B cell (primary cell): ENCODE measurements around the gene IL17RC. TPM values are rescaled to one million over a fixed set of nuclear protein-coding genes. Genes with fewer than 3 reads are reported as not detected.

Experiments
- ATAC-seq: fragments of 200-7000 bp; cut with Tn5 transposase; one replicate; pipeline ENCODE4 v1.10.0; 2021; ENCODE audit warnings: low read depth, mild to moderate bottlenecking, moderate number of reproducible peaks, moderate library complexity
- CTCF ChIA-PET: fragments of 350-600 bp; sonication (Branson Sonifier 250); formaldehyde crosslinking; loops from one replicate; lab custom pipeline; 2021; ENCODE audit warnings: antibody characterized with exemption, inconsistent platforms; lab: Charles Lee
- POLR2A ChIA-PET: fragments of 350-600 bp; sonication (Branson Sonifier 250); formaldehyde crosslinking; loops from one replicate; lab custom pipeline; 2021; ENCODE audit warnings: antibody characterized with exemption; lab: Charles Lee
- DNase-seq: peaks from one replicate; pipeline ENCODE4 v3.0.0; 2013
- H2AFZ ChIP-seq: 2 replicates; pipeline ENCODE4 v1.6.1; 2012; ENCODE audit warnings: mild to moderate bottlenecking, low read depth, low read length; ENCODE audit not compliant: insufficient read depth, poor library complexity, severe bottlenecking
- H3K27ac ChIP-seq, 2 donors: 1 replicate in 1 of 2; 2 replicates in 1 of 2; pipeline ENCODE4 v1.5.1; 2012 to 2013; ENCODE audit warnings: low read length in 2 of 2, mild to moderate bottlenecking in 2 of 2, moderate library complexity in 1 of 2
- H3K27me3 ChIP-seq, 4 experiments: fragments of 200-600 bp in 1 of 4; sonication (generic) in 1 of 4; replicated peaks in 1 of 4; 1 replicate in 2 of 4; 2 replicates in 2 of 4; pipeline versions ENCODE4 v1.6.1 to v1.7.0; 2013 to 2016; ENCODE audit warnings: low read length in 3 of 4, mild to moderate bottlenecking in 2 of 4, mixed read lengths in 1 of 4, moderate library complexity in 1 of 4; ENCODE audit not compliant: insufficient read depth in 4 of 4, control insufficient read depth in 3 of 4; ENCODE audit errors: control extremely low read depth in 1 of 4
- H3K36me3 ChIP-seq, 2 experiments: replicated peaks in 1 of 2; 1 replicate in 1 of 2; 2 replicates in 1 of 2; pipeline versions ENCODE4 v1.6.1 to v1.7.1; 2013; ENCODE audit warnings: low read length in 1 of 2; ENCODE audit not compliant: insufficient read depth in 2 of 2, control insufficient read depth in 1 of 2; ENCODE audit errors: control extremely low read depth in 1 of 2, extremely low read depth in 1 of 2
- H3K4me1 ChIP-seq, 2 donors: fragments of 200-600 bp in 1 of 2; sonication (generic) in 1 of 2; 1 replicate in 1 of 2; 2 replicates in 1 of 2; pipeline versions ENCODE4 v1.5.1 to v1.6.1; 2013 to 2017; ENCODE audit warnings: low read length in 2 of 2; ENCODE audit not compliant: control insufficient read depth in 2 of 2, insufficient read depth in 2 of 2
- H3K4me2 ChIP-seq: replicated peaks from 2 replicates; pipeline ENCODE3; 2012; ENCODE audit warnings: mild to moderate bottlenecking, low read depth, low read length; ENCODE audit not compliant: poor library complexity, severe bottlenecking
- H3K4me3 ChIP-seq, 5 experiments: fragments of 200-600 bp in 1 of 5; sonication (generic) in 1 of 5; 1 replicate in 3 of 5; 2 replicates in 2 of 5; pipeline versions ENCODE4 v1.5.1 to v1.7.0; 2011 to 2016; ENCODE audit warnings: low read length in 4 of 5, mild to moderate bottlenecking in 4 of 5, low read depth in 2 of 5, control low read depth in 1 of 5, moderate library complexity in 1 of 5; ENCODE audit not compliant: insufficient read depth in 1 of 5; ENCODE audit errors: control extremely low read depth in 1 of 5, extremely low read depth in 1 of 5
- H3K79me2 ChIP-seq: fragments of 200-600 bp; sonication (generic); one replicate; pipeline ENCODE4 v1.6.0; 2016; ENCODE audit warnings: low read length; ENCODE audit not compliant: control insufficient read depth, insufficient read depth
- H3K9ac ChIP-seq: fragments of 200-600 bp; sonication (generic); 2 replicates; pipeline ENCODE4 v1.6.1; 2017; ENCODE audit warnings: mild to moderate bottlenecking, low read length, moderate library complexity
- H3K9me3 ChIP-seq, 3 donors: one replicate each; pipeline versions ENCODE4 v1.6.1 to v1.7.1; 2013; ENCODE audit warnings: low read length in 2 of 3; ENCODE audit not compliant: control insufficient read depth in 2 of 3, insufficient read depth in 1 of 3; ENCODE audit errors: control extremely low read depth in 1 of 3
- H4K20me1 ChIP-seq: 2 replicates; pipeline ENCODE4 v1.6.0; 2012; ENCODE audit warnings: mild to moderate bottlenecking, low read length; ENCODE audit not compliant: insufficient read depth, control insufficient read depth, poor library complexity, severe bottlenecking
- H3K27ac Mint-ChIP-seq: one replicate; pipeline ENCODE4 v1.8.0; 2021; ENCODE audit warnings: mixed read lengths
- H3K27me3 Mint-ChIP-seq: one replicate; pipeline ENCODE4 v1.8.0; 2021; ENCODE audit warnings: mixed read lengths
- H3K4me1 Mint-ChIP-seq: one replicate; pipeline ENCODE4 v1.8.0; 2021; ENCODE audit warnings: mixed read lengths
- H3K4me3 Mint-ChIP-seq: one replicate; pipeline ENCODE4 v1.8.0; 2021; ENCODE audit warnings: mixed read lengths
- H3K9me3 Mint-ChIP-seq: one replicate; pipeline ENCODE4 v1.8.0; 2022; ENCODE audit warnings: mixed read lengths; ENCODE audit not compliant: insufficient read depth
- EZH2 ChIP-seq: IDR thresholded peaks from 2 replicates; pipeline ENCODE4 v1.6.1; 2012; ENCODE audit warnings: borderline replicate concordance, low read depth, mild to moderate bottlenecking, moderate library complexity, low read length; ENCODE audit not compliant: insufficient read depth, poor library complexity, severe bottlenecking
- WGBS: methylation state at CpG from one replicate; pipeline ENCODE4 v1.1.5; 2013; ENCODE audit warnings: missing lambda C conversion rate; ENCODE audit not compliant: insufficient coverage; 5-methylcytosine and 5-hydroxymethylcytosine counted together
- intact Hi-C: fragments of 100-400 bp; cut with micrococcal nuclease; formaldehyde crosslinking; loops from one replicate; pipeline ENCODE4 v1.10.0; 2022
- polyA plus RNA-seq: library from polyadenylated mRNA; depleted of rRNA; stranded (reverse); fragments of >200 nt; gene quantifications from 2 replicates; pipeline ENCODE4 v1.2.3, GENCODE V29; 2012
- total RNA-seq, 2 donors: library from RNA; stranded (reverse); fragments of 120-200 nt in 1 of 2; gene quantifications; 1 replicate in 1 of 2; 2 replicates in 1 of 2; pipeline versions ENCODE4 v1.2.3 to v1.2.4, GENCODE V29; 2013 to 2022
- TF ChIP-seq, protein P1 (sequence below): fragments of 200-600 bp; IDR thresholded peaks from one replicate; pipeline ENCODE4 v1.8.0; 2022; ENCODE audit warnings: antibody characterized with exemption, mild to moderate bottlenecking

IL17RC gene
- total and polyA plus RNA-seq, 2 donors (not counting 1 experiment from before 2014, with no cell fraction given), result 0.25 to 0.98 TPM

DNA sequence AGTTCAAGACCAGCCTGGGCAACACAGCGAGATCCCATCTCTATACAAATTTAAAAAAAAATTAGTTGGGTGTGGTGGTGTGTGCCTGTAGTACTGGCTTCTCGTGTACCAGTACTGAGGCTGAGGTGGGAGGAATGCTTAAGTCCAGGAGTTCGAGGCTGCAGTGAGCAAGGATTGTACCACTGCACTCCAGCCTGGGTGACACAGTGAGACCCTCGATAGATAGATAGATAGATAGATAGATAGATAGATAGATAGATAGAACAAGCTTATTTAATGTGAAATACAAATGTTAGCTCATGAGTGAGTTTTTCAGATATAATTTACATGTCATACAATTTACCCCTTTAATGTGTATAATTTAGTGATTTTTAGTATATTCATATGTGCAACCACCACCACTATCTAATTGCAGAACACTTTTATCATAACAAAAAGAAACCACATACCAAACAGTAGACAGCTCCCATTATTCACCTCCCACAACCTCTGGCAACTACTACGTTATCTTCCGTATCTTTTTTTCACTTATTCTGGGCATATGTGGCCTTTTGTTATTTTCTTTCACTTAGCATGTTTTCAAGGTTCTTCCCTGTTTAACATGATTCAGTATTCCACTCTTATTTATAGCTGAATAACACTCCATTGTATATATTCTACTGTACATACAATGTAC, 48.4 kb downstream of the IL17RC start:
- Histone ChIP-seq H3K4me1 (no peaks in the 10 kb centered on the region), H3K9ac (no peak overlapping the region), H3K9me3 (no peaks in the 10 kb centered on the region), H3K4me3 (no peak overlapping the region), H3K27ac (no peak overlapping the region), H3K36me3 (peaks cover 3 to 55% of the 10 kb centered on the region in 2 experiments), H3K79me2 (no peaks in the 10 kb centered on the region), H2AFZ (no peak overlapping the region), H4K20me1 (no peaks in the 10 kb centered on the region), H3K27me3 (no peaks in the 10 kb centered on the region), H3K4me2 (no peak overlapping the region)
- Mint-ChIP-seq H3K27ac (no peak overlapping the region), H3K27me3 (no peaks in the 10 kb centered on the region), H3K4me1 (no peaks in the 10 kb centered on the region), H3K9me3 (no peaks in the 10 kb centered on the region), H3K4me3 (no peak overlapping the region)
- no peak for ATAC-seq
- no peak for DNase-seq
- 98% methylated on average over 5 of the region's 6 CpGs for WGBS
- TF ChIP-seq, protein P1, sequence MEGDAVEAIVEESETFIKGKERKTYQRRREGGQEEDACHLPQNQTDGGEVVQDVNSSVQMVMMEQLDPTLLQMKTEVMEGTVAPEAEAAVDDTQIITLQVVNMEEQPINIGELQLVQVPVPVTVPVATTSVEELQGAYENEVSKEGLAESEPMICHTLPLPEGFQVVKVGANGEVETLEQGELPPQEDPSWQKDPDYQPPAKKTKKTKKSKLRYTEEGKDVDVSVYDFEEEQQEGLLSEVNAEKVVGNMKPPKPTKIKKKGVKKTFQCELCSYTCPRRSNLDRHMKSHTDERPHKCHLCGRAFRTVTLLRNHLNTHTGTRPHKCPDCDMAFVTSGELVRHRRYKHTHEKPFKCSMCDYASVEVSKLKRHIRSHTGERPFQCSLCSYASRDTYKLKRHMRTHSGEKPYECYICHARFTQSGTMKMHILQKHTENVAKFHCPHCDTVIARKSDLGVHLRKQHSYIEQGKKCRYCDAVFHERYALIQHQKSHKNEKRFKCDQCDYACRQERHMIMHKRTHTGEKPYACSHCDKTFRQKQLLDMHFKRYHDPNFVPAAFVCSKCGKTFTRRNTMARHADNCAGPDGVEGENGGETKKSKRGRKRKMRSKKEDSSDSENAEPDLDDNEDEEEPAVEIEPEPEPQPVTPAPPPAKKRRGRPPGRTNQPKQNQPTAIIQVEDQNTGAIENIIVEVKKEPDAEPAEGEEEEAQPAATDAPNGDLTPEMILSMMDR, result no peak
- TF ChIP-seq EZH2, result no peak
- ChIA-PET POLR2A (interaction anchor here (0.6 to 0.7 kb wide), 3 partner anchors 16 to 224 kb away, joined by 4 to 9 read pairs (median 5); no protein-coding TSS in a partner anchor), CTCF (interaction anchor here (1.1 kb wide), 1 partner anchor 21 kb away, joined by 3 read pairs; the partner anchor contains the start of gene EMC3)
- intact Hi-C loops, result no loop called here

DNA sequence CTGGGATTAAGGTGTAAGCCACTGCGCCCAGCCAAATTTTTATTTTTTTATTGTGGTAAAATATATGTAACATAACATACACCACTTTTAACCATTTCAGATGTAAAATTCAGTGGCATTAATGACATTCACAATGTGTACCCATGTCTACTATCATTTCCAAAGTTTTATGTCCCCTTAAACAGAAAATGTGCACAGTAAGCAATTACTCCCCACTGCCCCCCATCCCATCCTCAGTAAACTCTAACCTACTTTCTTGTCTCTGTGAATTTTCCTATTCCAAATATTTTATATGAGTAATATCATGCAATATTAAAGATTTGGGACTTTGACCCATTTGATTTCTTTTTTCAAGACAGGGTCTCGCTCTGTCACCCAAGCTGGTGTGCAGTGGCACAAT, 49.9 kb downstream of the IL17RC start:
- no peaks in the 10 kb centered on the region for H3K4me1 Mint-ChIP-seq
- TF ChIP-seq EZH2, result no peak
- TF ChIP-seq, protein P1, result no peak
- POLR2A ChIA-PET, result no interaction called here
- ATAC-seq, result no peak
- 100% methylated on average over 1 of the region's 2 CpGs for WGBS
- Histone ChIP-seq H3K36me3 (peaks cover 3 to 66% of the 10 kb centered on the region in 2 experiments), H3K4me3 (no peak overlapping the region), H3K4me2 (no peak overlapping the region), H4K20me1 (no peaks in the 10 kb centered on the region), H2AFZ (no peak overlapping the region), H3K27ac (no peak overlapping the region), H3K4me1 (no peaks in the 10 kb centered on the region), H3K79me2 (no peaks in the 10 kb centered on the region), H3K9me3 (no peaks in the 10 kb centered on the region), H3K27me3 (no peaks in the 10 kb centered on the region), H3K9ac (no peak overlapping the region)
- H3K27me3 Mint-ChIP-seq, result no peaks in the 10 kb centered on the region
- no peak overlapping the region for H3K4me3 Mint-ChIP-seq
- DNase-seq, result no peak
- H3K27ac Mint-ChIP-seq, result no peak overlapping the region
- intact Hi-C loops, result no loop called here
- CTCF ChIA-PET, result no interaction called here
- H3K9me3 Mint-ChIP-seq, result no peaks in the 10 kb centered on the region
